Measurements from ENCODE around the gene PDCD2.

DNA sequence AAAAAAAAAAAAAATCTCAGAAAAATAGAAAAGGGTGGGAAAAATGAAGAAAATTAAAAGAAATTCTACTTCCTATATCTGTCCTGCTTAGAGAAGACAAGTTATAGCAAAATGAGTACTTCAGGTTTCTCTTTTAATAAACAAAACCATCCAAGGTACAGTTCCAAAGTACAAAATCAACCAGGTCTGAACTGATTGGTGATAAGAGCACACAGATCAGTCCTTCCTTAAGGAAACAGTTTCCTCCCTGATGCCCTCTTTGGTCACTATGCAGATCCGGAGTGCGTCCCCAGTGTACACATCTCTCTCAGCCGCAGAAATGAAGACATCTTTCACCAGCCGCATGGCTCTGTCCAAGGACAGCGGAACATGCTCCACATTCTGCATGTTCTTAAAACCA lies 49.4 kb downstream of the PDCD2 start:
- TF ChIP-seq, protein P1, sequence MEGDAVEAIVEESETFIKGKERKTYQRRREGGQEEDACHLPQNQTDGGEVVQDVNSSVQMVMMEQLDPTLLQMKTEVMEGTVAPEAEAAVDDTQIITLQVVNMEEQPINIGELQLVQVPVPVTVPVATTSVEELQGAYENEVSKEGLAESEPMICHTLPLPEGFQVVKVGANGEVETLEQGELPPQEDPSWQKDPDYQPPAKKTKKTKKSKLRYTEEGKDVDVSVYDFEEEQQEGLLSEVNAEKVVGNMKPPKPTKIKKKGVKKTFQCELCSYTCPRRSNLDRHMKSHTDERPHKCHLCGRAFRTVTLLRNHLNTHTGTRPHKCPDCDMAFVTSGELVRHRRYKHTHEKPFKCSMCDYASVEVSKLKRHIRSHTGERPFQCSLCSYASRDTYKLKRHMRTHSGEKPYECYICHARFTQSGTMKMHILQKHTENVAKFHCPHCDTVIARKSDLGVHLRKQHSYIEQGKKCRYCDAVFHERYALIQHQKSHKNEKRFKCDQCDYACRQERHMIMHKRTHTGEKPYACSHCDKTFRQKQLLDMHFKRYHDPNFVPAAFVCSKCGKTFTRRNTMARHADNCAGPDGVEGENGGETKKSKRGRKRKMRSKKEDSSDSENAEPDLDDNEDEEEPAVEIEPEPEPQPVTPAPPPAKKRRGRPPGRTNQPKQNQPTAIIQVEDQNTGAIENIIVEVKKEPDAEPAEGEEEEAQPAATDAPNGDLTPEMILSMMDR (tag by site-specific recombination; IDR thresholded peaks at IDR 0.05) = no peak
- TF ChIP-seq ZNF629 (tag by site-specific recombination; IDR thresholded peaks at IDR 0.05) (no peak), SCRT2 (tag by site-specific recombination; IDR thresholded peaks at IDR 0.05) (no peak), AEBP2 (tag by site-specific recombination; IDR thresholded peaks at IDR 0.05; ENCODE audit: borderline replicate concordance) (no peak), ZNF239 (tag by site-specific recombination; IDR thresholded peaks at IDR 0.05) (no peak), ZNF707 (tag by site-specific recombination; IDR thresholded peaks at IDR 0.05) (no peak), KLF9 (tag by site-specific recombination; IDR thresholded peaks at IDR 0.05; ENCODE audit: low read depth) (no peak), YY2 (tag by site-specific recombination; IDR thresholded peaks at IDR 0.05) (no peak), ZNF830 (tag by site-specific recombination; IDR thresholded peaks at IDR 0.05; ENCODE audit: low read depth) (no peak), ZNF133 (tag by site-specific recombination; IDR thresholded peaks at IDR 0.05) (no peak), SETDB1 (IDR thresholded peaks at IDR 0.05; ENCODE audit: insufficient read length, low read length) (no peak), ZNF423 (tag by site-specific recombination; IDR thresholded peaks at IDR 0.05) (no peak)
- TF ChIP-seq, protein P2, sequence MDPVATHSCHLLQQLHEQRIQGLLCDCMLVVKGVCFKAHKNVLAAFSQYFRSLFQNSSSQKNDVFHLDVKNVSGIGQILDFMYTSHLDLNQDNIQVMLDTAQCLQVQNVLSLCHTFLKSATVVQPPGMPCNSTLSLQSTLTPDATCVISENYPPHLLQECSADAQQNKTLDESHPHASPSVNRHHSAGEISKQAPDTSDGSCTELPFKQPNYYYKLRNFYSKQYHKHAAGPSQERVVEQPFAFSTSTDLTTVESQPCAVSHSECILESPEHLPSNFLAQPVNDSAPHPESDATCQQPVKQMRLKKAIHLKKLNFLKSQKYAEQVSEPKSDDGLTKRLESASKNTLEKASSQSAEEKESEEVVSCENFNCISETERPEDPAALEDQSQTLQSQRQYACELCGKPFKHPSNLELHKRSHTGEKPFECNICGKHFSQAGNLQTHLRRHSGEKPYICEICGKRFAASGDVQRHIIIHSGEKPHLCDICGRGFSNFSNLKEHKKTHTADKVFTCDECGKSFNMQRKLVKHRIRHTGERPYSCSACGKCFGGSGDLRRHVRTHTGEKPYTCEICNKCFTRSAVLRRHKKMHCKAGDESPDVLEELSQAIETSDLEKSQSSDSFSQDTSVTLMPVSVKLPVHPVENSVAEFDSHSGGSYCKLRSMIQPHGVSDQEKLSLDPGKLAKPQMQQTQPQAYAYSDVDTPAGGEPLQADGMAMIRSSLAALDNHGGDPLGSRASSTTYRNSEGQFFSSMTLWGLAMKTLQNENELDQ (tag by site-specific recombination; IDR thresholded peaks at IDR 0.05; ENCODE audit: low read depth) = no peak
- TF ChIP-seq, protein P3, sequence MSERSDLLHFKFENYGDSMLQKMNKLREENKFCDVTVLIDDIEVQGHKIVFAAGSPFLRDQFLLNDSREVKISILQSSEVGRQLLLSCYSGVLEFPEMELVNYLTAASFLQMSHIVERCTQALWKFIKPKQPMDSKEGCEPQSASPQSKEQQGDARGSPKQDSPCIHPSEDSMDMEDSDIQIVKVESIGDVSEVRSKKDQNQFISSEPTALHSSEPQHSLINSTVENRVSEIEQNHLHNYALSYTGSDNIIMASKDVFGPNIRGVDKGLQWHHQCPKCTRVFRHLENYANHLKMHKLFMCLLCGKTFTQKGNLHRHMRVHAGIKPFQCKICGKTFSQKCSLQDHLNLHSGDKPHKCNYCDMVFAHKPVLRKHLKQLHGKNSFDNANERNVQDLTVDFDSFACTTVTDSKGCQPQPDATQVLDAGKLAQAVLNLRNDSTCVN (tag by site-specific recombination; optimal IDR thresholded peaks at IDR 0.05) = no peak
